Type B pancreatic cell (in vitro differentiated cells): ENCODE results near the gene CPS1. TPM values are rescaled to one million over a fixed set of nuclear protein-coding genes. Genes with fewer than 3 reads are reported as not detected.

Experiments
- DNase-seq: peaks from one replicate; pipeline ENCODE4 v3.0.0; 2021; ENCODE audit warnings: mixed read lengths; ENCODE audit not compliant: unreplicated experiment; ENCODE audit errors: extremely low spot score
- H3K27ac Mint-ChIP-seq: 2 replicates; pipeline ENCODE4 v1.8.0; 2021; ENCODE audit warnings: mild to moderate bottlenecking, mixed read lengths
- H3K27me3 Mint-ChIP-seq: 2 replicates; pipeline ENCODE4 v1.8.0; 2021; ENCODE audit warnings: mixed read lengths
- H3K36me3 Mint-ChIP-seq: 2 replicates; pipeline ENCODE4 v1.8.0; 2021; ENCODE audit warnings: mixed read lengths
- H3K4me1 Mint-ChIP-seq: one replicate; pipeline ENCODE4 v1.8.0; 2021; ENCODE audit warnings: mixed read lengths; ENCODE audit not compliant: unreplicated experiment
- H3K4me3 Mint-ChIP-seq: 2 replicates; pipeline ENCODE4 v1.8.0; 2021; ENCODE audit warnings: mild to moderate bottlenecking, mixed read lengths
- H3K9me3 Mint-ChIP-seq: 2 replicates; pipeline ENCODE4 v1.8.0; 2021; ENCODE audit warnings: mixed read lengths
- CTCF ChIP-seq: fragments of 200-600 bp; sonication (generic); conservative IDR thresholded peaks from 2 replicates; pipeline ENCODE4 v1.5.0; 2021; ENCODE audit warnings: antibody characterized with exemption, mild to moderate bottlenecking
- total RNA-seq: library from RNA; stranded (reverse); gene quantifications from 2 replicates; pipeline ENCODE4 v1.2.1, GENCODE V29; 2021; ENCODE audit warnings: low replicate concordance

Gene CPS1
- total RNA-seq, 1 donor from 2014 or later = 33.2 TPM

GRCh38 chr2:210667711-210668110 is 111.3 kb downstream of the CPS1 start:
- Mint-ChIP-seq H3K9me3 (no peaks in the 10 kb centered on the region), H3K27ac (no peak overlapping the region), H3K4me3 (no peak overlapping the region), H3K27me3 (no peaks in the 10 kb centered on the region), H3K4me1 (peaks cover 6% of the 10 kb centered on the region), H3K36me3 (no peaks in the 10 kb centered on the region)
- no peak for DNase-seq
- TF ChIP-seq CTCF = no peak

- no peaks in the 10 kb centered on the region for H3K27me3 Mint-ChIP-seq
Measured at GRCh38 chr2:210671065-210671464, 114.7 kb downstream of the CPS1 start.

GRCh38 chr2:210673117-210673516 is 116.7 kb downstream of the CPS1 start:
- Mint-ChIP-seq H3K9me3 (no peaks in the 10 kb centered on the region), H3K27ac (no peak overlapping the region), H3K4me1 (no peaks in the 10 kb centered on the region), H3K36me3 (no peaks in the 10 kb centered on the region), H3K4me3 (no peak overlapping the region), H3K27me3 (no peaks in the 10 kb centered on the region)
- no peak for TF ChIP-seq CTCF
- DNase-seq = no peak

More at GRCh38 chr2:210671065-210671464, 114.7 kb downstream of the CPS1 start:
- no peak overlapping the region for H3K27ac Mint-ChIP-seq
- H3K4me3 Mint-ChIP-seq = no peak overlapping the region
- DNase-seq = no peak
- H3K4me1 Mint-ChIP-seq = no peaks in the 10 kb centered on the region
- no peaks in the 10 kb centered on the region for H3K9me3 Mint-ChIP-seq
- no peaks in the 10 kb centered on the region for H3K36me3 Mint-ChIP-seq
- no peak for TF ChIP-seq CTCF

- Mint-ChIP-seq H3K36me3 (no peaks in the 10 kb centered on the region), H3K4me1 (no peaks in the 10 kb centered on the region), H3K9me3 (no peaks in the 10 kb centered on the region), H3K4me3 (no peak overlapping the region), H3K27me3 (no peaks in the 10 kb centered on the region), H3K27ac (no peak overlapping the region)
- DNase-seq = no peak
- TF ChIP-seq CTCF = no peak
Measured at GRCh38 chr2:210676067-210676466, 119.7 kb downstream of the CPS1 start.

GRCh38 chr2:210681491-210681890 is 125.1 kb downstream of the CPS1 start:
- H3K27ac Mint-ChIP-seq = no peak overlapping the region
- no peaks in the 10 kb centered on the region for H3K9me3 Mint-ChIP-seq
- no peak for DNase-seq
- no peaks in the 10 kb centered on the region for H3K4me1 Mint-ChIP-seq
- no peak overlapping the region for H3K4me3 Mint-ChIP-seq
- TF ChIP-seq CTCF = no peak
- H3K36me3 Mint-ChIP-seq = no peaks in the 10 kb centered on the region
- no peaks in the 10 kb centered on the region for H3K27me3 Mint-ChIP-seq

GRCh38 chr2:210686401-210686800 is 130.0 kb downstream of the CPS1 start:
- no peaks in the 10 kb centered on the region for H3K9me3 Mint-ChIP-seq
- no peak for DNase-seq
- no peak overlapping the region for H3K27ac Mint-ChIP-seq
- H3K27me3 Mint-ChIP-seq = no peaks in the 10 kb centered on the region
- no peak for TF ChIP-seq CTCF
- no peaks in the 10 kb centered on the region for H3K36me3 Mint-ChIP-seq
- no peak overlapping the region for H3K4me3 Mint-ChIP-seq
- H3K4me1 Mint-ChIP-seq = no peaks in the 10 kb centered on the region
